ENCODE measurements around the gene SRCAP.

The SRCAP gene

DNA sequence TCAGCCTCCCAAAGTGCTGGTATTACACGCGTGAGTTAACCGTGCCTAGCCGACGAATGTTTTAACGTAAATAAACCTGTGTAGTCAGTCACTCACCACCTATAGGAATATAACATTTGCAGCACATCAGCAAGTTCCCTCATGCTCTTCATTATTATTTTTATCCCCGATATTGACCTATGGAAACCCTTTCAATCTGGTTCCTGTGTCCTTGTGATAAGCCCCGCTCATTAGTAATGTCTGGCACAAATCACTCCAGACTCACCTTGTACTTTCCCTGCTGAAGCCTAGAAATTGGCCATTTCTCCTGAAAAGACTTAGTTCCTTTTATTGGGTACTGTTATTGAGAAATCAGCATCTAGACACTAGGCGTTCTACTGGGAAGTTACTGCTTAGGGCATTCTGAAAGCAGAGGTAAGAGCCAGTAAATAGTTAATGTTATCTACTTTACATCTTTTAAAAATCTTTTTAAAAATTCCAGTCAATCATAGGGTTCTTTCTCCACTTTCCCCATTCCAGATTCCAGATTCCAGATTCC is 47.7 kb downstream of the SRCAP start:
- TF ChIP-seq, protein P1, sequence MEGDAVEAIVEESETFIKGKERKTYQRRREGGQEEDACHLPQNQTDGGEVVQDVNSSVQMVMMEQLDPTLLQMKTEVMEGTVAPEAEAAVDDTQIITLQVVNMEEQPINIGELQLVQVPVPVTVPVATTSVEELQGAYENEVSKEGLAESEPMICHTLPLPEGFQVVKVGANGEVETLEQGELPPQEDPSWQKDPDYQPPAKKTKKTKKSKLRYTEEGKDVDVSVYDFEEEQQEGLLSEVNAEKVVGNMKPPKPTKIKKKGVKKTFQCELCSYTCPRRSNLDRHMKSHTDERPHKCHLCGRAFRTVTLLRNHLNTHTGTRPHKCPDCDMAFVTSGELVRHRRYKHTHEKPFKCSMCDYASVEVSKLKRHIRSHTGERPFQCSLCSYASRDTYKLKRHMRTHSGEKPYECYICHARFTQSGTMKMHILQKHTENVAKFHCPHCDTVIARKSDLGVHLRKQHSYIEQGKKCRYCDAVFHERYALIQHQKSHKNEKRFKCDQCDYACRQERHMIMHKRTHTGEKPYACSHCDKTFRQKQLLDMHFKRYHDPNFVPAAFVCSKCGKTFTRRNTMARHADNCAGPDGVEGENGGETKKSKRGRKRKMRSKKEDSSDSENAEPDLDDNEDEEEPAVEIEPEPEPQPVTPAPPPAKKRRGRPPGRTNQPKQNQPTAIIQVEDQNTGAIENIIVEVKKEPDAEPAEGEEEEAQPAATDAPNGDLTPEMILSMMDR (IDR thresholded peaks at IDR 0.05; ENCODE audit: extremely low read depth, missing control alignments), result no peak
- DNase-seq (ENCODE audit: low spot score), result no peak

DNA sequence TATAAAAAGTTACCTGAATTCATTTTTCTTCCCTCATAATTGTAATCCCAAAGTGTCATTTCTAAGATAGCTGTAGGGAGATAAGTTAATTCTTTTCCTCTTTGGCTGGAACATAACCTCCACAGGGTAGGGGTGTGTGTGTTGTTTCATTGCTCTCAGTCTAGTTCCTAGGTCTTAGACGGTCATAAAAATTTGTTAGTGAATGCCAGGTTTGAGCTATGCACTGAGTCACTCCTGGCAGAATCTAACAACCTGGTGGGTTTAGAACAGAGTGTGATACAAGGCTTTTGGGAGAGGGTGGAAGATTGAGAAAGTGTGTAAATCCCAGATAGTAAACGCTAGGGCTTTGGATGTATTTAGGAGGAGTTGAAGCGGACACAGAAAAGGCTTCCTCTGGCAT is 48.4 kb downstream of the SRCAP start:
- TF ChIP-seq, protein P1 (IDR thresholded peaks at IDR 0.05; ENCODE audit: extremely low read depth, missing control alignments), result no peak
- no peak for DNase-seq (ENCODE audit: low spot score)

DNA sequence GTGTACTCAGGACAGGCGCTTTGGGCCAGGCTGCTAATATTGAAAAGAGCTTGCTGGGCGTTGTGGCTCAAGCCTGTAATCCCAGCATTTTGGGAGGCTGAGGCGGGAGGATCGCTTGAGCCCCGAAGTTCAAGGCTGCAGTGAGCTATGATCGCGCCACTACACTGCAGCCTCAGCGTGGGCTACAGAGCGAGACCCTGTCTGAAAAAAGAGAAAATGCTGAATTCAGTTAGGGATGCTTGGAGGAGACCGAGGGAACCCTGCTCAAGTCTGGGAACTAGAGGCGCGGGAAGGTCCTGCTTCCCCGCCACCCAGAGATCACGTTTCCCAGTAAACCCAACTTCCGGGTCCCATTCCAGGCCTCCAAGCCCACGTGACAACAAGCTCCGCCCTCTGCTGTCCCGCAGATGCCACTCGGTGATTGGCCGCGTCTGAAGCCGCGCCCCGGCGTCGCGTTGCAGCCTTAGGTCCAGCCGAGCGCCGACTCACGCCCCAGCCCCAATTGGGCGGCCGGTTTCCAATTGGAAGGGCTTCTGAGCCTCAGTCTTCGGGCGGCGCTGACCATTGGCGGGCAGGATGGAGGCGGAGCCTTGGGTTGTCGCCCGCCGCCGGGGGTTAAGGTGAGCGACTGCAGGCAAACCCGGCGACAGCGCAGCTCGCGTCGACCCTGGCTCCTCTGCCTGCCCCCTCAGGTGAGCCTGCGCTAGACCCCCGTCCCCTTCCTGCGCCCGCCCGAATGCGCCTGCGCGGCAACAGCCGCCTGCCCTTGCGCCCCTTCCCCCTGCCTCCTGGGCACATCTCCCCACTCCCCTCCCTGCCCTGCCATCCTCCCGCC is 49.0 kb downstream of the SRCAP start, which contains the start of gene PHKG2:
Gene PHKG2, plus strand, starts transcription at position 627 of the 835 bp plus-strand sequence. CDS start 396 bp downstream, outside the sequence.
- TF ChIP-seq, protein P1 (IDR thresholded peaks at IDR 0.05; ENCODE audit: extremely low read depth, missing control alignments), result no peak
- DNase-seq (ENCODE audit: low spot score), result peak; percentile 98

DNA sequence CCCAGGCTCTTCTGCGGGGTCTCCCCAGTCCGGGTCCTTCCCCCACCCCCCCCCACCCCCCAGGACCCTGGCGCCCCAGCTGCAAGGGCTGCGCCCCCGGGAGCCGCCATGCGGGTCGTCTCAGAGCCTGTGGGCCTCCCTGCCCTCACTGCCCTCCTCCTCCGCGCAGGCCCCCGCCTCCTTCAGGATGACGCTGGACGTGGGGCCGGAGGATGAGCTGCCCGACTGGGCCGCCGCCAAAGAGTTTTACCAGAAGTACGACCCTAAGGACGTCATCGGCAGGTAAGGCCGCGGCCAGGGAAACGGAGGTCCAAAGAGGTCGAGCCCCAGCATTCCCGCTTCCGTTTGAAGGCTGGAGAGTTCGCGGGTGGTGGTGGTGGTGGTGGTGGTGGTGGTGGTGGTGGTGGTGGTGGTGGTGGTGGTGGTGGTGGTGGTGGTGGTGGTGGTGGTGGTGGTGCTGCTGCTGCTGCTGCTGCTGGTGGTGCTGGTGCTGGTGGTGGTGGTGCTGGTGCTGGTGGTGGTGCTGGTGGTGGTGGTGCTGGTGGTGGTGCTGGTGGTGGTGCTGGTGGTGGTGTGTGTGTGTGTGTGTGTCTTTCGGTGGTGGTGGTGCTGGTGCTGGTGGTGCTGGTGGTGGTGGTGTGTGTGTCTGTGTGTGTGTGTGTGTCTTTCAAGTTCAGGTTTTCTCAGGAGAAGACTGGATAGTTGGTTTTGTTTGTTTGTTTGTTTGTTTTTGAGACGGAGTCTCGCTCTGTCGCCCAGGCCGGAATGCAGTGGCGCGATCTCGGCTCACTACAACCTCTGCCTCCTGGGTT is 49.9 kb downstream of the SRCAP start:
- DNase-seq (ENCODE audit: low spot score), result peak; percentile 67
- TF ChIP-seq, protein P1 (IDR thresholded peaks at IDR 0.05; ENCODE audit: extremely low read depth, missing control alignments), result no peak

DNA sequence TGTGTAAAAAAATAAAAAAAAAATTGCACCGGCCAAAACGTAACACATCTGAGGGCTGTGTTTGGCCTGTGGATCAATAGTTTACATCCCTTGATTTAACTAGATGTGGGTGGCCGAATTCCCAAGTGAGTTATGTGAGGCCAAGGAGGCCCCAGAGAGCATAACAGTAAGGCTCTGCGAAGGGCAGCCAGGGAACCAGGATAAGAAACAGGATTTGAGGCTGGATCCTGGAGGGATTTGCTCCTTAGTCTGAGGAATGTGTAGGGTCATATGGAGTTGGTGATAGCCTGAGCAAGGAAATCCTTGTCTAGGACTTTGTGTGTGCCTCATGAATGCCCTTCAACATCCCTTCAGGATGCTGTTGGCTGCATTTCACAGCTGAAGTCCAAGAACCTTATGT is 51.2 kb downstream of the SRCAP start:
- DNase-seq (ENCODE audit: low spot score), result no peak
- TF ChIP-seq, protein P1 (IDR thresholded peaks at IDR 0.05; ENCODE audit: extremely low read depth, missing control alignments), result no peak

DNA sequence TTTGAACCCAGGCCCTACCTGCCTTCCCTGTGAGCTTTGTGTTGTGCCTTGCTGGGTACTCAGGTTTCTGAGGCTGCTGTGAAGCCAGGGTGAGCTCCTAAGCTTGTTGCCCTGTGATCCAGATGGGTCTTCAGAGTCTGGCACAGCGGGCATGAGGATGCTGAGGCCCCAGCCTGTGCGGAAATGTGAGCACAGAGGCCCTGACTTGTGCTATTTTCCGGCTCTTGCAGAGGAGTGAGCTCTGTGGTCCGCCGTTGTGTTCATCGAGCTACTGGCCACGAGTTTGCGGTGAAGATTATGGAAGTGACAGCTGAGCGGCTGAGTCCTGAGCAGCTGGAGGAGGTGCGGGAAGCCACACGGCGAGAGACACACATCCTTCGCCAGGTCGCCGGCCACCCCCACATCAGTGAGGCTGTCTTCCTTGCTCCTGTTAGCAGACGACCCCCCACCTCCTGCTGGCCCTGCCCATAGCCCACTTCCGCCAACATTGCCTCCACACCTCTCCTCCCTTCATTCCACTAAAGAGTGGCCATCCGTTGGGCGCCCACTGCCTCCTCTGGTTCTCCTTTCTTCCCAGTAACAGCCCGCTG is 52.0 kb downstream of the SRCAP start:
- no peak for DNase-seq (ENCODE audit: low spot score)
- TF ChIP-seq, protein P1 (IDR thresholded peaks at IDR 0.05; ENCODE audit: extremely low read depth, missing control alignments), result no peak
